ENCODE measurements around the gene PI4KA. TPM values are rescaled to one million over a fixed set of nuclear protein-coding genes. Genes with fewer than 3 reads are reported as not detected.

PI4KA gene
- total and polyA plus RNA-seq, 2 of the 13 experiments (the other 11 are each of a cell fraction or from before 2014, with no cell fraction given): 27.4 to 56.4 TPM

GRCh38 chr22:20773793-20774212 lies 84.8 kb downstream of the PI4KA start, which contains the start of gene SERPIND1 (continued):
- TF ChIP-seq THAP9 (CRISPR knock-in tag; IDR thresholded peaks at IDR 0.05; ENCODE audit: borderline replicate concordance): no peak
- 0 out of 2 replicates have a peak, but pooled peaks have one; percentile 70 for TF ChIP-seq ZSCAN5A (CRISPR knock-in tag; IDR thresholded peaks at IDR 0.05; ENCODE audit: borderline replicate concordance)
- TF ChIP-seq HMGA1 (CRISPR knock-in tag; conservative IDR thresholded peaks at IDR 0.05): no peak
- TF ChIP-seq KLF16 (CRISPR knock-in tag; IDR thresholded peaks at IDR 0.05): peak in 1 of 2 experiments; percentile 76; a peak in 2 of 4 replicates
- peak; percentile 13; the same call in 1 of the 2 replicates for TF ChIP-seq HOMEZ (CRISPR knock-in tag; IDR thresholded peaks at IDR 0.05; ENCODE audit: low read depth)
- TF ChIP-seq CREM (IDR thresholded peaks at IDR 0.05): peak; percentile 72; the same call in 1 of the 2 replicates
- no peak for TF ChIP-seq CREM (CRISPR knock-in tag; IDR thresholded peaks at IDR 0.05)
- TF ChIP-seq TERF1 (CRISPR knock-in tag; IDR thresholded peaks at IDR 0.05): no peak
- TF ChIP-seq ZNF263 (CRISPR knock-in tag; IDR thresholded peaks at IDR 0.05): no peak; the same call in 1 of the 2 replicates
- no peak for TF ChIP-seq NFAT5 (CRISPR knock-in tag; IDR thresholded peaks at IDR 0.05)
- TF ChIP-seq ZNF556 (CRISPR knock-in tag; IDR thresholded peaks at IDR 0.05; ENCODE audit: borderline replicate concordance): no peak

Data from HepG2 (cell line).